ENCODE measurements around the gene CCDC124.
"Not testable (repeated sequence)": the region's sequence is repeated elsewhere in the genome, so short reads cannot be mapped to it uniquely, and the experiment has no call there.

CCDC124 gene

GRCh38 chr19:17932485-17933338 lies at the start of gene CCDC124:
Gene CCDC124, plus strand, starts transcription at chr19:17933015. Its CDS starts 3,406 bp downstream, at chr19:17936421.
- peak; percentile 96 to 97 for DNase-seq

GRCh38 chr19:17883627-17884410 lies 49.0 kb upstream of the CCDC124 start:
- no peak for DNase-seq

- no peak for DNase-seq
These were observed 46.3 kb upstream of the CCDC124 start for GRCh38 chr19:17886515-17886914.

GRCh38 chr19:17887221-17887620 lies 45.6 kb upstream of the CCDC124 start:
- not testable (repeated sequence) for DNase-seq

- DNase-seq = no peak
These were observed 44.6 kb upstream of the CCDC124 start for GRCh38 chr19:17888260-17888659.

- no peak for DNase-seq
These were observed 43.1 kb upstream of the CCDC124 start for GRCh38 chr19:17889609-17890214.

- no peak for DNase-seq
These were observed 39.0 kb upstream of the CCDC124 start for GRCh38 chr19:17893766-17894165.

GRCh38 chr19:17902701-17903100 lies 30.1 kb upstream of the CCDC124 start:
- DNase-seq = peak; percentile 79 to 90

GRCh38 chr19:17908244-17908643 lies 24.6 kb upstream of the CCDC124 start:
- no peak for DNase-seq

GRCh38 chr19:17909003-17909732 lies 23.6 kb upstream of the CCDC124 start:
- DNase-seq = no peak

GRCh38 chr19:17910791-17911360 lies 21.9 kb upstream of the CCDC124 start:
- no peak for DNase-seq

GRCh38 chr19:17915940-17916593 lies 16.7 kb upstream of the CCDC124 start:
- no peak for DNase-seq

GRCh38 chr19:17918151-17918550 lies 14.7 kb upstream of the CCDC124 start:
- not testable (repeated sequence) for DNase-seq

GRCh38 chr19:17919122-17919521 lies 13.7 kb upstream of the CCDC124 start:
- peak in 1 of 2 experiments; percentile 65 for DNase-seq

GRCh38 chr19:17920527-17920926 lies 12.3 kb upstream of the CCDC124 start:
- no peak for DNase-seq

GRCh38 chr19:17922138-17922537 lies 10.7 kb upstream of the CCDC124 start:
- no peak for DNase-seq

GRCh38 chr19:17926044-17926443 lies 6.8 kb upstream of the CCDC124 start:
- no peak for DNase-seq

- DNase-seq = no peak
These were observed 3.8 kb upstream of the CCDC124 start for GRCh38 chr19:17929056-17929455.

GRCh38 chr19:17931532-17932191 lies 1.2 kb upstream of the CCDC124 start:
- DNase-seq = peak in 1 of 2 experiments; percentile 55

- no peak for DNase-seq
These were observed 757 bp downstream of the CCDC124 start for GRCh38 chr19:17933414-17934129.

- DNase-seq = no peak
These were observed 3.6 kb downstream of the CCDC124 start for GRCh38 chr19:17936379-17936778.

Measured in NCI-H524 (cell line).